HL-60 (cell line): ENCODE measurements around the gene TIGD4.

Source experiments
- CTCF ChIP-seq: IDR thresholded peaks from one replicate; pipeline ENCODE4 v1.5.1; 2011; ENCODE audit warnings: low read length, control low read depth, inconsistent platforms; ENCODE audit not compliant: insufficient read depth
- POLR2AphosphoS5 ChIP-seq: IDR thresholded peaks from 2 replicates; pipeline ENCODE4 v1.6.1; 2012; ENCODE audit warnings: low read depth
- SPI1 ChIP-seq: IDR thresholded peaks from 2 replicates; pipeline ENCODE4 v1.6.1; 2012; ENCODE audit warnings: low read depth, mild to moderate bottlenecking, borderline replicate concordance
- TF ChIP-seq, protein P1 (sequence below): IDR thresholded peaks from 2 replicates; pipeline ENCODE4 v1.6.1; 2012; ENCODE audit warnings: low read depth; ENCODE audit not compliant: insufficient replicate concordance

DNA sequence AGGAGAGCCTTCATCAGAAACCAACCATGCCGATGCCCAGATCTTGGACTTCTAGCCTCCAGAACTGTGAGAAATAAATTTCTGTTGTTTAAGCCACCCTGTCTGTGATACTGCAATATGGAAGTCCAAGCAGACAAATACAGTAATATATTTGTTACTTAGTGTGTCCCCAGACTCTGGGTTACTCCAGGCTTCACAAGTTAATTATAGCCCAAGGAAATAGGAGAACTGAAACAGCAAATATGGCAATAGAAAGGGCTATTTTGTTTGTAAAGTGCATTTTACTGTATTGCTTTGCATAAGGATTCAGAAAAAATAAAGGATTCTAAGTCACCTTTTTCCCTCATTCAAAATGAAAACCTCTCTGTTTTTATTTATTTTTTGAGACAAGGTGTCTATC is 15.7 kb downstream of the TIGD4 start:
- TF ChIP-seq CTCF (no peak), POLR2AphosphoS5 (no peak), SPI1 (no peak)
- TF ChIP-seq, protein P1, sequence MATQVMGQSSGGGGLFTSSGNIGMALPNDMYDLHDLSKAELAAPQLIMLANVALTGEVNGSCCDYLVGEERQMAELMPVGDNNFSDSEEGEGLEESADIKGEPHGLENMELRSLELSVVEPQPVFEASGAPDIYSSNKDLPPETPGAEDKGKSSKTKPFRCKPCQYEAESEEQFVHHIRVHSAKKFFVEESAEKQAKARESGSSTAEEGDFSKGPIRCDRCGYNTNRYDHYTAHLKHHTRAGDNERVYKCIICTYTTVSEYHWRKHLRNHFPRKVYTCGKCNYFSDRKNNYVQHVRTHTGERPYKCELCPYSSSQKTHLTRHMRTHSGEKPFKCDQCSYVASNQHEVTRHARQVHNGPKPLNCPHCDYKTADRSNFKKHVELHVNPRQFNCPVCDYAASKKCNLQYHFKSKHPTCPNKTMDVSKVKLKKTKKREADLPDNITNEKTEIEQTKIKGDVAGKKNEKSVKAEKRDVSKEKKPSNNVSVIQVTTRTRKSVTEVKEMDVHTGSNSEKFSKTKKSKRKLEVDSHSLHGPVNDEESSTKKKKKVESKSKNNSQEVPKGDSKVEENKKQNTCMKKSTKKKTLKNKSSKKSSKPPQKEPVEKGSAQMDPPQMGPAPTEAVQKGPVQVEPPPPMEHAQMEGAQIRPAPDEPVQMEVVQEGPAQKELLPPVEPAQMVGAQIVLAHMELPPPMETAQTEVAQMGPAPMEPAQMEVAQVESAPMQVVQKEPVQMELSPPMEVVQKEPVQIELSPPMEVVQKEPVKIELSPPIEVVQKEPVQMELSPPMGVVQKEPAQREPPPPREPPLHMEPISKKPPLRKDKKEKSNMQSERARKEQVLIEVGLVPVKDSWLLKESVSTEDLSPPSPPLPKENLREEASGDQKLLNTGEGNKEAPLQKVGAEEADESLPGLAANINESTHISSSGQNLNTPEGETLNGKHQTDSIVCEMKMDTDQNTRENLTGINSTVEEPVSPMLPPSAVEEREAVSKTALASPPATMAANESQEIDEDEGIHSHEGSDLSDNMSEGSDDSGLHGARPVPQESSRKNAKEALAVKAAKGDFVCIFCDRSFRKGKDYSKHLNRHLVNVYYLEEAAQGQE, result no peak
